H9 (cell line): ENCODE measurements around the gene ZNF691. TPM values are rescaled to one million over a fixed set of nuclear protein-coding genes. Genes with fewer than 3 reads are reported as not detected.

Experiments used
- DNase-seq: peaks from one replicate; pipeline ENCODE4 v3.0.0-alpha.2; 2017
- H2AFZ ChIP-seq: one replicate; pipeline ENCODE4 v1.6.1; 2013; ENCODE audit warnings: mild to moderate bottlenecking, low read length, control low read depth, moderate library complexity
- H2AK5ac ChIP-seq: 2 replicates; pipeline ENCODE4 v1.6.1; 2013; ENCODE audit warnings: low read length, control low read depth, mixed read lengths; ENCODE audit not compliant: insufficient read length
- H2BK120ac ChIP-seq: one replicate; pipeline ENCODE4 v1.6.1; 2013; ENCODE audit warnings: low read depth, mild to moderate bottlenecking, low read length, control low read depth, inconsistent platforms; ENCODE audit not compliant: poor library complexity, severe bottlenecking
- H2BK12ac ChIP-seq: 2 replicates; pipeline ENCODE4 v1.6.1; 2013; ENCODE audit warnings: low read length, control low read depth, mixed read lengths, low read depth; ENCODE audit not compliant: insufficient read length
- H2BK15ac ChIP-seq: 2 replicates; pipeline ENCODE4 v1.6.1; 2013; ENCODE audit warnings: low read depth, low read length, control low read depth
- H2BK20ac ChIP-seq: one replicate; pipeline ENCODE4 v1.6.1; 2013; ENCODE audit warnings: low read depth, mild to moderate bottlenecking, low read length, control low read depth, inconsistent platforms; ENCODE audit not compliant: poor library complexity, severe bottlenecking
- H2BK5ac ChIP-seq: 2 replicates; pipeline ENCODE4 v1.6.1; 2013; ENCODE audit warnings: low read length, control low read depth, mixed read lengths; ENCODE audit not compliant: insufficient read length
- H3K14ac ChIP-seq: 2 replicates; pipeline ENCODE4 v1.6.1; 2013; ENCODE audit warnings: low read length, control low read depth; ENCODE audit not compliant: insufficient read depth
- H3K18ac ChIP-seq: 2 replicates; pipeline ENCODE4 v1.6.1; 2013; ENCODE audit warnings: low read depth, mild to moderate bottlenecking, mixed read lengths, low read length, control low read depth; ENCODE audit not compliant: insufficient read length
- H3K23ac ChIP-seq: 2 replicates; pipeline ENCODE4 v1.6.1; 2013; ENCODE audit warnings: low read length, control low read depth, mixed read lengths, low read depth; ENCODE audit not compliant: insufficient read length
- H3K23me2 ChIP-seq: 2 replicates; pipeline ENCODE4 v1.6.1; 2013; ENCODE audit warnings: low read depth, mild to moderate bottlenecking, mixed read lengths, low read length, control low read depth; ENCODE audit not compliant: insufficient read length, poor library complexity, severe bottlenecking
- H3K27ac ChIP-seq: 2 replicates; pipeline ENCODE4 v1.5.1; 2013; ENCODE audit warnings: low read length, control low read depth, mixed read lengths, low read depth; ENCODE audit not compliant: insufficient read length
- H3K27me3 ChIP-seq: 2 replicates; pipeline ENCODE4 v1.6.1; 2013; ENCODE audit warnings: low read length, control low read depth, inconsistent platforms; ENCODE audit not compliant: insufficient read depth
- H3K4ac ChIP-seq: 2 replicates; pipeline ENCODE4 v1.6.1; 2013; ENCODE audit warnings: low read depth, mild to moderate bottlenecking, control low read depth, inconsistent platforms, low read length, moderate library complexity
- H3K4me1 ChIP-seq: 2 replicates; pipeline ENCODE4 v1.6.1; 2013; ENCODE audit warnings: low read length, control low read depth, inconsistent platforms; ENCODE audit not compliant: insufficient read depth
- H3K4me2 ChIP-seq: 2 replicates; pipeline ENCODE4 v1.6.1; 2013; ENCODE audit warnings: low read length, control low read depth, mixed read lengths; ENCODE audit not compliant: insufficient read length, insufficient read depth
- H3K56ac ChIP-seq: 2 replicates; pipeline ENCODE4 v1.6.1; 2013; ENCODE audit warnings: low read depth, mild to moderate bottlenecking, mixed read lengths, low read length, control low read depth; ENCODE audit not compliant: insufficient read length
- H3K79me1 ChIP-seq: 2 replicates; pipeline ENCODE4 v1.6.1; 2013; ENCODE audit warnings: low read depth, mild to moderate bottlenecking, moderate library complexity, low read length, control low read depth, inconsistent platforms; ENCODE audit not compliant: insufficient read depth, poor library complexity, severe bottlenecking
- H3K79me2 ChIP-seq: 2 replicates; pipeline ENCODE4 v1.6.1; 2013; ENCODE audit warnings: low read length, control low read depth, inconsistent platforms; ENCODE audit not compliant: insufficient read depth
- H3K9ac ChIP-seq: 2 replicates; pipeline ENCODE4 v1.6.1; 2013; ENCODE audit warnings: low read length, control low read depth, mixed read lengths; ENCODE audit not compliant: insufficient read length; ENCODE audit errors: extremely low read depth
- H3K9me3 ChIP-seq: one replicate; pipeline ENCODE4 v1.6.1; 2013; ENCODE audit warnings: low read depth, low read length, inconsistent platforms; ENCODE audit not compliant: control insufficient read depth
- H3T11ph ChIP-seq: one replicate; pipeline ENCODE4 v1.6.1; 2013; ENCODE audit warnings: mild to moderate bottlenecking, low read length, control low read depth, inconsistent platforms
- H4K20me1 ChIP-seq: one replicate; pipeline ENCODE4 v1.6.1; 2013; ENCODE audit not compliant: control insufficient read depth, insufficient read length, insufficient read depth
- H4K5ac ChIP-seq: 2 replicates; pipeline ENCODE4 v1.6.1; 2013; ENCODE audit warnings: low read depth, mild to moderate bottlenecking, mixed read lengths, low read length, control low read depth; ENCODE audit not compliant: insufficient read length
- H4K8ac ChIP-seq: replicated peaks from 2 replicates; pipeline ENCODE4 v1.6.1; 2013; ENCODE audit warnings: low read length, control low read depth, mixed read lengths, low read depth; ENCODE audit not compliant: insufficient read length
- H4K91ac ChIP-seq: 2 replicates; pipeline ENCODE4 v1.6.1; 2013; ENCODE audit warnings: low read depth, mild to moderate bottlenecking, moderate library complexity, mixed read lengths, low read length, control low read depth; ENCODE audit not compliant: insufficient read length
- H3K27ac Mint-ChIP-seq, 3 experiments: 2 replicates in 2 of 3; 3 replicates in 1 of 3; pipeline ENCODE4 v1.8.0; 2020 to 2021; ENCODE audit warnings: mixed read lengths in 3 of 3, mild to moderate bottlenecking in 1 of 3, moderate library complexity in 1 of 3
- H3K27me3 Mint-ChIP-seq: 2 replicates; pipeline ENCODE4 v1.8.0; 2021; ENCODE audit warnings: low read depth, mild to moderate bottlenecking, moderate library complexity, mixed read lengths
- H3K36me3 Mint-ChIP-seq, 3 experiments: 2 replicates in 2 of 3; 3 replicates in 1 of 3; pipeline ENCODE4 v1.8.0; 2020 to 2021; ENCODE audit warnings: low read depth in 3 of 3, mixed read lengths in 3 of 3; ENCODE audit not compliant: insufficient read depth in 1 of 3
- H3K4me1 Mint-ChIP-seq, 2 experiments: 2 replicates each; pipeline ENCODE4 v1.8.0; 2020; ENCODE audit warnings: mixed read lengths in 2 of 2
- H3K4me3 Mint-ChIP-seq, 2 experiments: 2 replicates in 1 of 2; 3 replicates in 1 of 2; pipeline ENCODE4 v1.8.0; 2020 to 2021; ENCODE audit warnings: mild to moderate bottlenecking in 2 of 2, mixed read lengths in 2 of 2, moderate library complexity in 1 of 2
- H3K9me3 Mint-ChIP-seq, 2 experiments: 2 replicates in 1 of 2; 3 replicates in 1 of 2; pipeline ENCODE4 v1.8.0; 2020; ENCODE audit warnings: mild to moderate bottlenecking in 2 of 2, mixed read lengths in 2 of 2, moderate library complexity in 1 of 2
- WGBS: extraction: QIAGEN DNeasy Blood & Tissue Kit; methylation state at CpG from one replicate; pipeline ENCODE4 v1.1.7; 2013; ENCODE audit warnings: missing lambda C conversion rate, low lambda C conversion rate, mixed read lengths; ENCODE audit not compliant: insufficient read length; ENCODE audit errors: extremely low coverage; 5-methylcytosine and 5-hydroxymethylcytosine counted together
- total RNA-seq: library from RNA; stranded (reverse); gene quantifications from 2 replicates; pipeline ENCODE4 v1.2.1, GENCODE V29; 2021
- TF ChIP-seq, protein P1 (sequence below): fragments of 200-600 bp; sonication (generic); conservative IDR thresholded peaks from 3 replicates; pipeline ENCODE4 v1.8.0; 2021; ENCODE audit warnings: antibody characterized with exemption, mild to moderate bottlenecking

ZNF691 gene
- total RNA-seq, 1 experiment from 2014 or later: 20.1 TPM

DNA sequence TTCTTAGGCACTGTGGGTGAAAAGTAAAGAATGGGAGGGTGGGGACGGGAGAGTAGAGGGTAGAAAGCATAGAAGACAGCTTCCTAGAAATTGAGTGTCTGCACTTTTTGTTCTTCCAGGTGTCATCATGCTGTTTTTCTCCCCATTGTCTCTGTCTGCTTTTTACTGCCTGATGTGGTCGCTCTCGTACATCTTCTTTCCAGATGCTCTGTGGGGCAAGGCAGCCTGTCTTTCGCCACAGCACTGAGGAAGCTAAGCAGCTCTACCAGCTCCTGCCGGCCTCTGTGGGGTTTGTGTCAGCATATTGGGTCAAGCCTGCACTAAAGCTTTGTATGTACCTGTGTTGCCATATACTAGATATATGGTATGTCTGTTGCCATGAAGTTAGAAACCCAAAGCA lies 48.4 kb upstream of the ZNF691 start:
- Mint-ChIP-seq H3K27ac (no peak overlapping the region), H3K27me3 (no peaks in the 10 kb centered on the region; the same call in 1 of the 2 replicates), H3K4me1 (no peaks in the 10 kb centered on the region), H3K4me3 (no peak overlapping the region), H3K9me3 (no peaks in the 10 kb centered on the region; a peak in 1 of 5 replicates), H3K36me3 (no peaks in the 10 kb centered on the region)
- Histone ChIP-seq H3K4me2 (no peak overlapping the region), H2AK5ac (no peak overlapping the region), H3K27me3 (no peaks in the 10 kb centered on the region), H2BK15ac (no peak overlapping the region), H3K4ac (no peak overlapping the region), H3K79me2 (no peaks in the 10 kb centered on the region), H4K5ac (no peak overlapping the region), H3K56ac (no peak overlapping the region), H2BK120ac (no peak overlapping the region), H3K4me1 (no peaks in the 10 kb centered on the region), H3K27ac (no peak overlapping the region), H3K18ac (no peak overlapping the region), H3K9me3 (no peaks in the 10 kb centered on the region), H3K79me1 (no peaks in the 10 kb centered on the region), H3K23me2 (no peaks in the 10 kb centered on the region), H3K9ac (no peak overlapping the region), H4K8ac (no peak overlapping the region), H4K20me1 (no peaks in the 10 kb centered on the region), H3K23ac (no peak overlapping the region), H4K91ac (no peak overlapping the region), H2BK12ac (no peak overlapping the region), H2BK20ac (no peak overlapping the region), H2AFZ (no peak overlapping the region), H3K14ac (no peak overlapping the region), H3T11ph (no peak overlapping the region), H2BK5ac (no peak overlapping the region)
- TF ChIP-seq, protein P1, sequence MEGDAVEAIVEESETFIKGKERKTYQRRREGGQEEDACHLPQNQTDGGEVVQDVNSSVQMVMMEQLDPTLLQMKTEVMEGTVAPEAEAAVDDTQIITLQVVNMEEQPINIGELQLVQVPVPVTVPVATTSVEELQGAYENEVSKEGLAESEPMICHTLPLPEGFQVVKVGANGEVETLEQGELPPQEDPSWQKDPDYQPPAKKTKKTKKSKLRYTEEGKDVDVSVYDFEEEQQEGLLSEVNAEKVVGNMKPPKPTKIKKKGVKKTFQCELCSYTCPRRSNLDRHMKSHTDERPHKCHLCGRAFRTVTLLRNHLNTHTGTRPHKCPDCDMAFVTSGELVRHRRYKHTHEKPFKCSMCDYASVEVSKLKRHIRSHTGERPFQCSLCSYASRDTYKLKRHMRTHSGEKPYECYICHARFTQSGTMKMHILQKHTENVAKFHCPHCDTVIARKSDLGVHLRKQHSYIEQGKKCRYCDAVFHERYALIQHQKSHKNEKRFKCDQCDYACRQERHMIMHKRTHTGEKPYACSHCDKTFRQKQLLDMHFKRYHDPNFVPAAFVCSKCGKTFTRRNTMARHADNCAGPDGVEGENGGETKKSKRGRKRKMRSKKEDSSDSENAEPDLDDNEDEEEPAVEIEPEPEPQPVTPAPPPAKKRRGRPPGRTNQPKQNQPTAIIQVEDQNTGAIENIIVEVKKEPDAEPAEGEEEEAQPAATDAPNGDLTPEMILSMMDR: no peak
- no peak for DNase-seq
- WGBS: no CpG with 5 or more reads among the region's 5 CpGs
